DOHH2 (cell line): ENCODE data around the gene ARID1A.

ENCODE experiments used
- H3F3A ChIP-seq: fragments of 200-600 bp; sonication (generic), shearing (Covaris generic); 2 replicates; pipeline ENCODE4 v1.6.0; 2016; ENCODE audit warnings: antibody characterized with exemption, mild to moderate bottlenecking; ENCODE audit not compliant: control insufficient read depth, insufficient read depth
- H3K27ac ChIP-seq: fragments of 200-600 bp; sonication (generic); 2 replicates; pipeline ENCODE4 v1.5.1; 2014; ENCODE audit warnings: low read depth, mild to moderate bottlenecking, low read length, moderate library complexity
- H3K27me3 ChIP-seq: fragments of 200-600 bp; sonication (generic); 2 replicates; pipeline ENCODE4 v1.6.1; 2014; ENCODE audit warnings: mild to moderate bottlenecking, low read length, mixed read lengths; ENCODE audit not compliant: control insufficient read depth
- H3K36me3 ChIP-seq: fragments of 200-600 bp; sonication (generic); 2 replicates; pipeline ENCODE4 v1.6.1; 2014; ENCODE audit warnings: mild to moderate bottlenecking, low read length, moderate library complexity, mixed read lengths; ENCODE audit not compliant: control insufficient read depth
- H3K4me1 ChIP-seq: fragments of 200-600 bp; sonication (generic); 2 replicates; pipeline ENCODE4 v1.6.1; 2014; ENCODE audit warnings: mild to moderate bottlenecking, low read length, mixed read lengths; ENCODE audit not compliant: control insufficient read depth
- H3K4me2 ChIP-seq: fragments of 200-600 bp; sonication (generic); 2 replicates; pipeline ENCODE4 v1.6.0; 2014; ENCODE audit warnings: mild to moderate bottlenecking, low read length, moderate library complexity
- H3K4me3 ChIP-seq: fragments of 200-600 bp; sonication (generic); 2 replicates; pipeline ENCODE4 v1.5.1; 2014; ENCODE audit warnings: mild to moderate bottlenecking, low read length, mixed read lengths
- H3K79me2 ChIP-seq: fragments of 200-600 bp; sonication (generic); 2 replicates; pipeline ENCODE4 v1.6.1; 2014; ENCODE audit warnings: mild to moderate bottlenecking, low read length, mixed read lengths; ENCODE audit not compliant: control insufficient read depth
- H3K9me2 ChIP-seq: fragments of 200-600 bp; sonication (generic); replicated peaks from 2 replicates; pipeline ENCODE4 v1.6.1; 2014; ENCODE audit warnings: mild to moderate bottlenecking, low read length, mixed read lengths; ENCODE audit not compliant: control insufficient read depth
- H3K9me3 ChIP-seq: fragments of 200-600 bp; sonication (generic); 2 replicates; pipeline ENCODE4 v1.6.1; 2014; ENCODE audit warnings: antibody characterized with exemption, low read length, mixed read lengths; ENCODE audit not compliant: control insufficient read depth, insufficient read depth
- H4K20me1 ChIP-seq: fragments of 200-600 bp; sonication (generic); 2 replicates; pipeline ENCODE4 v1.6.0; 2014; ENCODE audit warnings: low read depth, mild to moderate bottlenecking, antibody characterized with exemption, low read length, moderate library complexity; ENCODE audit not compliant: control insufficient read depth, insufficient read depth
- EZH2phosphoT487 ChIP-seq: fragments of 200-600 bp; sonication (generic); IDR thresholded peaks from 2 replicates; pipeline ENCODE4 v1.6.1; 2017; ENCODE audit warnings: borderline replicate concordance, mild to moderate bottlenecking, antibody characterized with exemption, low read length, moderate library complexity, mixed read lengths
- TF ChIP-seq, protein P1 (sequence below): fragments of 200-600 bp; sonication (generic); IDR thresholded peaks from one replicate; pipeline ENCODE4 v1.5.1; 2014; ENCODE audit warnings: antibody characterized with exemption, mild to moderate bottlenecking, low read depth, low read length; ENCODE audit not compliant: poor library complexity, severe bottlenecking

Gene ARID1A

DNA sequence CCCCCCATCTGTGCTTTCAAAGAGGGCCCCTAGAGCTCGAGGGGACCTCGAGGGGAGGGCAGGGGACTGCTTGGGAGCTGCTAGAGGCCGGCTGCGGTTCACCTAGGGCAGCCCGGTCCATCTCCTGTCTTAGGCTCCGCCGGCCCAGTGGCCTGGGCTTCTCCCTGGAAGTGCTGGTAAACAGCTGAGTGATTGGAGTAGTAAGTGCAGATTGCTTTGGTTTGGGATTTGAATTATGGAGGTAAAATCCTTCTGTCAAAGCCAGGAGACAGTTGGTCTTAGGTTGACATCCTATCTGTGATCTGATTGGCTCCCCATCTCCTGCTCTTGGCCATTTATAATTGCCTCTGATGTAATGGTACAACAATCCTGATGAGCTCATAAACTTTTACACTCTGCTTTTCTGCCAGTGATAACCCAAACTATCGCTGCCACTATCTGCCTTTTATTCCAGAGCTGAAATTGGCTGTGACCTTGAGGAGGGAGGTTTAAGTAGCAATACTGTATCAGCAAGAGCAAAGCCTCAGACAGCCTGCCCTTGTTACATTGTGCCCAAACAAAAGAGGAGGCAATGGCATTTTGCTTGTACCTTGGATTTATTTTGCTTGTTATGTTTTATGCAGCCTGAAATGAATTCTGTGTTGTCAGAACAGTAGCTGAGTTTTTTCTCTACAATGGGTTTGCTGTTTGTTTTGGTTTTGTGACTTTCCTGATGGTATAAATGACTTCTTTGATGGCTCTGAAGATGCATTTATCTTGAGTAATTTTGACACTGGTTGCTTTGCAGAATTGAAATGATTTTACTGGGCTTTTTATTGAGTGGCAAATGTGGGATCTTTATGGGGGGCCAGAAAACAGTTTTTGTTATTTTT, 2.4 kb downstream of the ARID1A start:
- H3K4me2 ChIP-seq: peak overlapping the region; percentile 87
- H3K27ac ChIP-seq: peak overlapping the region; percentile 63
- H3K79me2 ChIP-seq: peaks cover 91% of the 10 kb centered on the region
- TF ChIP-seq, protein P1, sequence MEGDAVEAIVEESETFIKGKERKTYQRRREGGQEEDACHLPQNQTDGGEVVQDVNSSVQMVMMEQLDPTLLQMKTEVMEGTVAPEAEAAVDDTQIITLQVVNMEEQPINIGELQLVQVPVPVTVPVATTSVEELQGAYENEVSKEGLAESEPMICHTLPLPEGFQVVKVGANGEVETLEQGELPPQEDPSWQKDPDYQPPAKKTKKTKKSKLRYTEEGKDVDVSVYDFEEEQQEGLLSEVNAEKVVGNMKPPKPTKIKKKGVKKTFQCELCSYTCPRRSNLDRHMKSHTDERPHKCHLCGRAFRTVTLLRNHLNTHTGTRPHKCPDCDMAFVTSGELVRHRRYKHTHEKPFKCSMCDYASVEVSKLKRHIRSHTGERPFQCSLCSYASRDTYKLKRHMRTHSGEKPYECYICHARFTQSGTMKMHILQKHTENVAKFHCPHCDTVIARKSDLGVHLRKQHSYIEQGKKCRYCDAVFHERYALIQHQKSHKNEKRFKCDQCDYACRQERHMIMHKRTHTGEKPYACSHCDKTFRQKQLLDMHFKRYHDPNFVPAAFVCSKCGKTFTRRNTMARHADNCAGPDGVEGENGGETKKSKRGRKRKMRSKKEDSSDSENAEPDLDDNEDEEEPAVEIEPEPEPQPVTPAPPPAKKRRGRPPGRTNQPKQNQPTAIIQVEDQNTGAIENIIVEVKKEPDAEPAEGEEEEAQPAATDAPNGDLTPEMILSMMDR: no peak
- peaks cover 39% of the 10 kb centered on the region for H4K20me1 ChIP-seq
- H3K9me2 ChIP-seq: no peaks in the 10 kb centered on the region
- H3K4me3 ChIP-seq: peak overlapping the region; percentile 92
- peaks cover 72% of the 10 kb centered on the region for H3K4me1 ChIP-seq
- H3K36me3 ChIP-seq: peaks cover 64% of the 10 kb centered on the region
- no peaks in the 10 kb centered on the region for H3K27me3 ChIP-seq
- peaks cover 15% of the 10 kb centered on the region for H3F3A ChIP-seq
- no peaks in the 10 kb centered on the region for H3K9me3 ChIP-seq

DNA sequence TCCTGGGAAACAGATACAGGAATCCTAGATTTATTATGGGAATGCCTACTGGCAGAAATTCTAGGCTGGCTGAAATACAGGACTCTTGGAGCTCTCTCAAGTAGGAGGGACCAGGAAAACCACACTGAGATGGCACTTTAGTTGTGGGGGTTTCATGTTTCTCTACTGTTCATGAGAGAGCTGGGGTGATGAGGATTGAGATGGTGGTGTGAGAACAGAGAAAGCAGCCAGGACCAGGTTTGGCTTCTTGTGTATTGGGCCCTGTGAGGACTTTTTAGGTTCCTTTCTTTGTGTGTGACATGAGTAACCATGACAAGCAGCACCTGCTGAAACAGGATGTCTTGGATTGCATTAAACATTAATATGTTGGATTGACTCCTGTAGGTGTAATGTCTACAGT, 4.9 kb downstream of the ARID1A start:
- Histone ChIP-seq H3K27me3 (no peaks in the 10 kb centered on the region), H3K36me3 (peaks cover 87% of the 10 kb centered on the region), H3K4me1 (peaks cover 76% of the 10 kb centered on the region), H4K20me1 (peaks cover 53% of the 10 kb centered on the region), H3K79me2 (peaks cover 98% of the 10 kb centered on the region), H3K4me2 (peak overlapping the region; percentile 87), H3K9me3 (no peaks in the 10 kb centered on the region), H3F3A (no peaks in the 10 kb centered on the region), H3K9me2 (no peaks in the 10 kb centered on the region), H3K27ac (no peak overlapping the region), H3K4me3 (peak overlapping the region; percentile 92)
- TF ChIP-seq EZH2phosphoT487: no peak
- TF ChIP-seq, protein P1: no peak

DNA sequence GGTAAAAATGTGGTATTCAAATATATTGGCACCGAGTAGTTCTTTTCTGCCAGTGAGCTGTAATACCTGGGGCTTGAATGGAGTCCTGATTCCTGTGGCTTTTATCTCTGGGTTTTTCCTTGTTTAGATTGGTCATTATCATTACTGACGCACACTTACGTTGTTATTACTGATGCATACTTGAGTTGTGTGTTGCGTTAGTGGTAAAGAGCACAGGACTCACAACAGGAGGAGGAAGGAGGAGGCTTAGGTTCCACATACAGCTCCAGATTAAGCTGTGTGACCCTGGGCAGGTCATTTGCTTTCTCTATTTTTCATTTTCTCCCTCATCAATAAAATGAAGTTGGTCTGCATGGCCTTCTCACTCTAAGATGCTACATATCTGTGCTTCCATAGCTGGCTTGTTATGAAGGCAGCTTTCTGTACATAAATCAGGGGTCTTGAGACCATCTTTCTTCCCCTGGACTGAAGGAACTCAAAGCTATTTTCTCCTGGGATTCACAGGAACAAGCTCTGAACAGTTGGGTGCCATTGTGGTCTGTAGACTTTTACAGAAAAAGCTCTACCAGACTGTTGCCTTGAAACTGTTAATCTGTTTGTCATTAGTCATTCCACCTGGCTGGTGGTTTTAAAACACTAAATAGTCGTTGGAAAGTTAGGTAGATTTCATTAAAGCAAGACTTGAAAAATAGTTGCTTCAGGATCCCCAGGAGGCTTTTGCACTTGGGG, 5.6 kb downstream of the ARID1A start:
- Histone ChIP-seq H3K9me2 (no peaks in the 10 kb centered on the region), H3K4me2 (peak overlapping the region; percentile 87), H3K36me3 (peaks cover 94% of the 10 kb centered on the region), H3K27ac (no peak overlapping the region), H4K20me1 (peaks cover 58% of the 10 kb centered on the region), H3K4me1 (peaks cover 83% of the 10 kb centered on the region), H3K27me3 (no peaks in the 10 kb centered on the region), H3K79me2 (peaks cover 100% of the 10 kb centered on the region), H3K9me3 (no peaks in the 10 kb centered on the region), H3F3A (no peaks in the 10 kb centered on the region), H3K4me3 (peak overlapping the region; percentile 92)
- TF ChIP-seq, protein P1: no peak
- no peak for TF ChIP-seq EZH2phosphoT487
